CD4-positive, alpha-beta T cell treated with Interleukin-15 for 1 hour (primary cell): Measurements from ENCODE around the gene TRAF1.

ENCODE experiments used
- DNase-seq: peaks from one replicate; pipeline ENCODE4 v3.0.0-alpha.2; 2020

Gene TRAF1

GRCh38 chr9:120940573-120940972, 14.0 kb upstream of the TRAF1 start:
- no peak for DNase-seq

- DNase-seq = no peak
Measured at GRCh38 chr9:120938851-120939250, 12.3 kb upstream of the TRAF1 start.

GRCh38 chr9:120937596-120937995, 11.0 kb upstream of the TRAF1 start:
- no peak for DNase-seq

- DNase-seq = no peak
Measured at GRCh38 chr9:120937127-120937526, 10.5 kb upstream of the TRAF1 start.

GRCh38 chr9:120936764-120937122, 10.1 kb upstream of the TRAF1 start:
- no peak for DNase-seq

GRCh38 chr9:120936011-120936763, 9.6 kb upstream of the TRAF1 start:
- peak; percentile 83 for DNase-seq

- peak; percentile 69 for DNase-seq
Measured at GRCh38 chr9:120935383-120935857, 8.8 kb upstream of the TRAF1 start.

GRCh38 chr9:120934281-120934680, 7.7 kb upstream of the TRAF1 start:
- DNase-seq = no peak

- no peak for DNase-seq
Measured at GRCh38 chr9:120933310-120934055, 6.9 kb upstream of the TRAF1 start.

GRCh38 chr9:120932086-120932823, 5.7 kb upstream of the TRAF1 start:
- DNase-seq = no peak

- DNase-seq = peak; percentile 81
Measured at GRCh38 chr9:120931231-120932085, 4.9 kb upstream of the TRAF1 start.

- no peak for DNase-seq
Measured at GRCh38 chr9:120929229-120929791, 2.7 kb upstream of the TRAF1 start.

GRCh38 chr9:120928483-120929228, 2.1 kb upstream of the TRAF1 start:
- peak; percentile 82 for DNase-seq

- peak; percentile 57 for DNase-seq
Measured at GRCh38 chr9:120928015-120928482, 1.5 kb upstream of the TRAF1 start.

- DNase-seq = no peak
Measured at GRCh38 chr9:120927269-120928014, 846 bp upstream of the TRAF1 start.

- DNase-seq = peak; percentile 90
Measured at GRCh38 chr9:120925535-120926396, 830 bp downstream of the TRAF1 start.

GRCh38 chr9:120924698-120925534, 1.7 kb downstream of the TRAF1 start:
- DNase-seq = no peak

- no peak for DNase-seq
Measured at GRCh38 chr9:120923620-120924328, 2.8 kb downstream of the TRAF1 start.
